ENCODE results near the gene DCLK1.

- TF ChIP-seq POLR2A (IDR thresholded peaks at IDR 0.05; ENCODE audit: low read length) (no peak), GATA1 (IDR thresholded peaks at IDR 0.05; ENCODE audit: low read depth, low read length) (no peak)
Measured at GRCh38 chr13:36108342-36108741, 22.8 kb downstream of the DCLK1 start.

Measured in erythroblast (primary cell).